ENCODE data around the gene KCNA4. TPM values are rescaled to one million over a fixed set of nuclear protein-coding genes. Genes with fewer than 3 reads are reported as not detected.

The KCNA4 gene
- total RNA-seq, 4 donors from 2014 or later = not detected

- Histone ChIP-seq H3K36me3 (no peaks in the 10 kb centered on the region), H3K9me3 (no peaks in the 10 kb centered on the region), H3K4me3 (no peak overlapping the region), H3K27ac (no peak overlapping the region), H3K4me1 (peaks cover 3 to 13% (median 7%) of the 10 kb centered on the region in 3 donors), H3K27me3 (peaks cover 0 to 34% (median 4%) of the 10 kb centered on the region in 4 donors)
- intact Hi-C loops (cut with DNase I) = no loop called here
- 90 to 100% methylated on average over 4 to 6 of the region's 15 CpGs for WGBS, 2 donors
- TF ChIP-seq, protein P1, sequence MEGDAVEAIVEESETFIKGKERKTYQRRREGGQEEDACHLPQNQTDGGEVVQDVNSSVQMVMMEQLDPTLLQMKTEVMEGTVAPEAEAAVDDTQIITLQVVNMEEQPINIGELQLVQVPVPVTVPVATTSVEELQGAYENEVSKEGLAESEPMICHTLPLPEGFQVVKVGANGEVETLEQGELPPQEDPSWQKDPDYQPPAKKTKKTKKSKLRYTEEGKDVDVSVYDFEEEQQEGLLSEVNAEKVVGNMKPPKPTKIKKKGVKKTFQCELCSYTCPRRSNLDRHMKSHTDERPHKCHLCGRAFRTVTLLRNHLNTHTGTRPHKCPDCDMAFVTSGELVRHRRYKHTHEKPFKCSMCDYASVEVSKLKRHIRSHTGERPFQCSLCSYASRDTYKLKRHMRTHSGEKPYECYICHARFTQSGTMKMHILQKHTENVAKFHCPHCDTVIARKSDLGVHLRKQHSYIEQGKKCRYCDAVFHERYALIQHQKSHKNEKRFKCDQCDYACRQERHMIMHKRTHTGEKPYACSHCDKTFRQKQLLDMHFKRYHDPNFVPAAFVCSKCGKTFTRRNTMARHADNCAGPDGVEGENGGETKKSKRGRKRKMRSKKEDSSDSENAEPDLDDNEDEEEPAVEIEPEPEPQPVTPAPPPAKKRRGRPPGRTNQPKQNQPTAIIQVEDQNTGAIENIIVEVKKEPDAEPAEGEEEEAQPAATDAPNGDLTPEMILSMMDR (IDR thresholded peaks at IDR 0.05) = no peak
- no peak for TF ChIP-seq POLR2A (IDR thresholded peaks at IDR 0.05)
- no peak for DNase-seq
Measured at GRCh38 chr11:30012346-30012745, 4.5 kb downstream of the KCNA4 start.

GRCh38 chr11:30009060-30009459, 7.8 kb downstream of the KCNA4 start:
- Histone ChIP-seq H3K4me3 (no peak overlapping the region), H3K27me3 (peaks cover 0 to under 1% (median 0%) of the 10 kb centered on the region in 4 donors), H3K27ac (no peak overlapping the region), H3K36me3 (no peaks in the 10 kb centered on the region), H3K4me1 (no peaks in the 10 kb centered on the region), H3K9me3 (no peaks in the 10 kb centered on the region)
- intact Hi-C loops (cut with DNase I) = no loop called here
- TF ChIP-seq, protein P1 (IDR thresholded peaks at IDR 0.05) = no peak
- TF ChIP-seq POLR2A (IDR thresholded peaks at IDR 0.05) = no peak
- 57 to 80% methylated on average over 3 of the region's 3 CpGs for WGBS, 2 donors
- DNase-seq = no peak

DNA sequence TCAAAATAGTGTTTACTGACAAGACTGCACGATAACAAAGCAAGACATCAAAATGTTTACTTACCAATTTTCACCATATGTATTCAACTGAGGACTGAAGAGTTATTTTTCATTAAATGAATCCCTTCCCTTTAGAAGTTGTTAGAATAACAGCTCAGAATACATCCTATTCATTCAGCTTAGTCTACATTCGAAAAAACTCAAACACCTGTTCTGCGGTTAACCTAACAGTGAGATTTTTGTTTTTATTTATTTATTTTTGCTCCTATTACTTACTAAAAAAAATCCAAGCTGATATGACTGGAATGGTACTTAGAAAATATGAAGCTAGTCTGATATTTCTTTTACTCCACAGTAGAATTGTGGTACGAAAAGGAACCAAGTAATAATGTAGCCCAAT, 10.0 kb downstream of the KCNA4 start:
- Histone ChIP-seq H3K27me3 (no peaks in the 10 kb centered on the region), H3K4me1 (no peaks in the 10 kb centered on the region), H3K27ac (no peak overlapping the region), H3K4me3 (no peak overlapping the region), H3K9me3 (no peaks in the 10 kb centered on the region), H3K36me3 (no peaks in the 10 kb centered on the region)
- TF ChIP-seq POLR2A (IDR thresholded peaks at IDR 0.05) = no peak
- TF ChIP-seq, protein P1 (IDR thresholded peaks at IDR 0.05) = no peak
- intact Hi-C loops (cut with DNase I) = no loop called here
- no peak for DNase-seq
- WGBS, 2 donors = 62 to 63% methylated on average over 4 of the region's 4 CpGs

DNA sequence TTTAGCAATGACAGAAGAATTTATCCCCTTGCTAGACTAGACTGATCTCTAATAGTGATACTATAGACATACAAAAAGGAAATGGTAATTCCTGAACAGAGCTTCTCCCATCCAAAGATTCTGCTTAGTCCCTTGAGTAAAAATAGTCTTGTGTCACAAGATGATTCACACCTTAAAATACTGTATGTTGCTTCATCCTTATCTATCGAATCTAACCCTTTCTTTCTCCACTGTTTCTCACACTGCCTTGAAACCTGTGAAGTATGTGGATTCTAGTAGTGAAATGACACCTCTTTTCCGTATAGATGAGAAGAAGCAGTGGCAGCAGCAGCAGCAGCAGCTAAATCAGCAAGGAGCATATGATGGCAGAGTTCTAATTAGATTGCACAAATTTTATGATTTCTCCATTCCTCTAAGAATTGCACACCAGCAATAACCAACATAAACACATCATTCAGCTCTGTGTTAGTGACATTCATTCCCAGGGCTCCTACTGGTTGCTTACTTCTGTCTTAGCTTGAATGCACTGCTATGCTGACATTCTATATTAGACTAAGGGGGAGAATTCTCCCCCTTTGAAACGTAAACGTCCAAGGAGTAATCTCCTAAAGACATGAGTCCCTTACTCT, 14.6 kb downstream of the KCNA4 start:
- H3K9me3 ChIP-seq = no peaks in the 10 kb centered on the region
- no peaks in the 10 kb centered on the region for H3K4me1 ChIP-seq
- H3K36me3 ChIP-seq = no peaks in the 10 kb centered on the region
- H3K27ac ChIP-seq = no peak overlapping the region
- WGBS, 2 donors = 19 to 24% methylated on average over 4 of the region's 4 CpGs
- TF ChIP-seq, protein P1 (IDR thresholded peaks at IDR 0.05) = no peak
- no peak for TF ChIP-seq POLR2A (IDR thresholded peaks at IDR 0.05)
- no peak overlapping the region for H3K4me3 ChIP-seq
- DNase-seq = no peak
- no peaks in the 10 kb centered on the region for H3K27me3 ChIP-seq
- intact Hi-C loops (cut with DNase I) = no loop called here

GRCh38 chr11:30000986-30001750, 15.7 kb downstream of the KCNA4 start:
- Histone ChIP-seq H3K4me1 (no peaks in the 10 kb centered on the region), H3K4me3 (no peak overlapping the region), H3K27ac (no peak overlapping the region), H3K9me3 (no peaks in the 10 kb centered on the region), H3K36me3 (no peaks in the 10 kb centered on the region), H3K27me3 (no peaks in the 10 kb centered on the region)
- WGBS, 2 donors = 28 to 32% methylated on average over 5 of the region's 5 CpGs
- no peak for DNase-seq
- intact Hi-C loops (cut with DNase I) = no loop called here
- no peak for TF ChIP-seq POLR2A (IDR thresholded peaks at IDR 0.05)
- TF ChIP-seq, protein P1 (IDR thresholded peaks at IDR 0.05) = no peak
